Neural cell (in vitro differentiated cells): ENCODE data around the gene TFG. TPM values are rescaled to one million over a fixed set of nuclear protein-coding genes. Genes with fewer than 3 reads are reported as not detected.

Source experiments
- H2AFZ ChIP-seq: fragments of 200-600, 300-800 bp; sonication (generic), shearing (Covaris generic); 2 replicates; pipeline ENCODE4 v1.6.0; 2014; ENCODE audit warnings: low read depth, mild to moderate bottlenecking, antibody characterized with exemption, low read length, moderate library complexity
- H3F3A ChIP-seq: fragments of 200-600 bp; shearing (Covaris generic); 2 replicates; pipeline ENCODE4 v1.6.1; 2016; ENCODE audit warnings: mild to moderate bottlenecking, moderate library complexity, mixed read lengths, antibody characterized with exemption, low read length; ENCODE audit not compliant: insufficient read depth, poor library complexity, severe bottlenecking
- H3K27ac ChIP-seq: fragments of 200-600, 300-800 bp; sonication (generic), shearing (Covaris generic); 2 replicates; pipeline ENCODE4 v1.5.1; 2014; ENCODE audit warnings: mild to moderate bottlenecking, low read length, moderate library complexity
- H3K27me3 ChIP-seq: fragments of 300-800, 200-600 bp; sonication (generic), shearing (Covaris generic); 2 replicates; pipeline ENCODE4 v1.6.0; 2014; ENCODE audit warnings: mild to moderate bottlenecking, low read depth, low read length, moderate library complexity; ENCODE audit not compliant: insufficient read depth
- H3K36me3 ChIP-seq: fragments of 300-800, 200-600 bp; sonication (generic), shearing (Covaris generic); 2 replicates; pipeline ENCODE4 v1.5.1; 2014; ENCODE audit warnings: mild to moderate bottlenecking, antibody characterized with exemption, low read length, moderate library complexity; ENCODE audit not compliant: insufficient read depth
- H3K4me2 ChIP-seq: fragments of 300-800, 200-600 bp; sonication (generic), shearing (Covaris generic); 2 replicates; pipeline ENCODE4 v1.6.0; 2014; ENCODE audit warnings: mild to moderate bottlenecking, low read length
- H3K4me3 ChIP-seq: fragments of 300-800, 200-600 bp; sonication (generic), shearing (Covaris generic); 2 replicates; pipeline ENCODE4 v1.5.1; 2014; ENCODE audit warnings: mild to moderate bottlenecking, low read length, moderate library complexity
- H3K79me2 ChIP-seq: fragments of 200-600 bp; shearing (Covaris generic); replicated peaks from 2 replicates; pipeline ENCODE4 v1.6.0; 2014; ENCODE audit warnings: mild to moderate bottlenecking, low read length, moderate library complexity; ENCODE audit not compliant: insufficient read depth
- H3K9ac ChIP-seq: fragments of 300-800, 200-600 bp; sonication (generic), shearing (Covaris generic); 2 replicates; pipeline ENCODE4 v1.6.1; 2016; ENCODE audit warnings: mild to moderate bottlenecking, low read length, mixed read lengths
- H3K9me2 ChIP-seq: fragments of 200-600 bp; shearing (Covaris generic); 2 replicates; pipeline ENCODE4 v1.6.1; 2016; ENCODE audit warnings: mild to moderate bottlenecking, low read length, mixed read lengths; ENCODE audit not compliant: insufficient read depth
- H3K9me3 ChIP-seq: fragments of 200-600, 300-800 bp; sonication (generic), shearing (Covaris generic); 2 replicates; pipeline ENCODE4 v1.6.1; 2016; ENCODE audit warnings: mild to moderate bottlenecking, mixed run types, low read length, moderate library complexity, mixed read lengths
- H4K20me1 ChIP-seq: fragments of 200-600 bp; shearing (Covaris generic); 2 replicates; pipeline ENCODE4 v1.6.1; 2016; ENCODE audit warnings: mild to moderate bottlenecking, mixed run types; ENCODE audit not compliant: insufficient read depth
- EP300 ChIP-seq: fragments of 450-650 bp; conservative IDR thresholded peaks from 2 replicates; pipeline ENCODE4 v1.6.1; 2014; ENCODE audit warnings: antibody characterized with exemption, mild to moderate bottlenecking, moderate library complexity; ENCODE audit not compliant: poor library complexity, severe bottlenecking
- EZH2 ChIP-seq: fragments of 200-600, 300-800 bp; shearing (Covaris generic), sonication (generic); IDR thresholded peaks from 2 replicates; pipeline ENCODE4 v1.6.1; 2014; ENCODE audit warnings: antibody characterized with exemption, low read length, borderline replicate concordance, mild to moderate bottlenecking; ENCODE audit not compliant: insufficient read depth, poor library complexity, severe bottlenecking
- MXI1 ChIP-seq: fragments of 450-650 bp; conservative IDR thresholded peaks from 2 replicates; pipeline ENCODE4 v1.6.1; 2014; ENCODE audit warnings: antibody characterized with exemption, mild to moderate bottlenecking; ENCODE audit not compliant: poor library complexity, severe bottlenecking
- POLR2AphosphoS5 ChIP-seq: IDR thresholded peaks from 2 replicates; pipeline ENCODE4 v1.6.1; 2012
- RAD21 ChIP-seq: fragments of 450-650 bp; conservative IDR thresholded peaks from 2 replicates; pipeline ENCODE4 v1.6.1; 2014; ENCODE audit warnings: antibody characterized with exemption, mild to moderate bottlenecking, moderate library complexity
- SMC3 ChIP-seq: fragments of 450-650 bp; conservative IDR thresholded peaks from 2 replicates; pipeline ENCODE4 v1.6.1; 2014; ENCODE audit warnings: antibody characterized with exemption, mild to moderate bottlenecking, moderate library complexity; ENCODE audit not compliant: poor library complexity
- TAF1 ChIP-seq: IDR thresholded peaks from 2 replicates; pipeline ENCODE4 v1.6.1; 2012; ENCODE audit warnings: low read depth
- polyA plus RNA-seq: library from polyadenylated mRNA; depleted of rRNA; stranded (reverse); fragments of >200 nt; gene quantifications from 2 replicates; pipeline ENCODE4 v1.2.3, GENCODE V29; 2014
- TF ChIP-seq, protein P1 (sequence below): IDR thresholded peaks from 2 replicates; pipeline ENCODE4 v1.6.1; 2012; ENCODE audit warnings: borderline replicate concordance
- TF ChIP-seq, protein P2 (sequence below): fragments of 450-650 bp; IDR thresholded peaks from 2 replicates; pipeline ENCODE4 v1.5.1; 2014; ENCODE audit warnings: antibody characterized with exemption, mild to moderate bottlenecking, moderate library complexity; ENCODE audit not compliant: poor library complexity, severe bottlenecking

The TFG gene
- polyA plus RNA-seq, 1 donor from 2014 or later, result 64.6 TPM

DNA sequence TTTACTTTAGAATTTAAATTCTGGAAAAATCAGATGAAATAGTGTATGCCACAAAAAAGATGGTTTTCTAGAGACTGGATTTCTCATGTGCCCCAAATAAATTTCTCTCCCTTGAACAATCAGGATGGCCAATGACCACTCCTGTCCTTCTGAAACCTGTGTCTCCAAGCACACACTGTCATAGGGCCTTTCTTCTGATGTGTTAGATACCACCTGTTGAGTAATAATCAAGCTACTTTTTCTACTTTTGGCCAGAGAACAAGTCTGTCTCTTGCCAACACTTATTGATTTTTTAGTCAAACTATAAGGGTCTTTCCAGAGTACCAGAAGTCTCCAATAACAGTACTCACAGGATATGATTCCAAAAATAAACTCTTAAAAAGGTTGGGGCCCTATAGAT is 16.1 kb upstream of the TFG start:
- H3K27me3 ChIP-seq, result no peaks in the 10 kb centered on the region
- no peaks in the 10 kb centered on the region for H4K20me1 ChIP-seq
- TF ChIP-seq RAD21 (no peak), POLR2AphosphoS5 (no peak), SMC3 (no peak), EP300 (no peak)
- TF ChIP-seq, protein P1, sequence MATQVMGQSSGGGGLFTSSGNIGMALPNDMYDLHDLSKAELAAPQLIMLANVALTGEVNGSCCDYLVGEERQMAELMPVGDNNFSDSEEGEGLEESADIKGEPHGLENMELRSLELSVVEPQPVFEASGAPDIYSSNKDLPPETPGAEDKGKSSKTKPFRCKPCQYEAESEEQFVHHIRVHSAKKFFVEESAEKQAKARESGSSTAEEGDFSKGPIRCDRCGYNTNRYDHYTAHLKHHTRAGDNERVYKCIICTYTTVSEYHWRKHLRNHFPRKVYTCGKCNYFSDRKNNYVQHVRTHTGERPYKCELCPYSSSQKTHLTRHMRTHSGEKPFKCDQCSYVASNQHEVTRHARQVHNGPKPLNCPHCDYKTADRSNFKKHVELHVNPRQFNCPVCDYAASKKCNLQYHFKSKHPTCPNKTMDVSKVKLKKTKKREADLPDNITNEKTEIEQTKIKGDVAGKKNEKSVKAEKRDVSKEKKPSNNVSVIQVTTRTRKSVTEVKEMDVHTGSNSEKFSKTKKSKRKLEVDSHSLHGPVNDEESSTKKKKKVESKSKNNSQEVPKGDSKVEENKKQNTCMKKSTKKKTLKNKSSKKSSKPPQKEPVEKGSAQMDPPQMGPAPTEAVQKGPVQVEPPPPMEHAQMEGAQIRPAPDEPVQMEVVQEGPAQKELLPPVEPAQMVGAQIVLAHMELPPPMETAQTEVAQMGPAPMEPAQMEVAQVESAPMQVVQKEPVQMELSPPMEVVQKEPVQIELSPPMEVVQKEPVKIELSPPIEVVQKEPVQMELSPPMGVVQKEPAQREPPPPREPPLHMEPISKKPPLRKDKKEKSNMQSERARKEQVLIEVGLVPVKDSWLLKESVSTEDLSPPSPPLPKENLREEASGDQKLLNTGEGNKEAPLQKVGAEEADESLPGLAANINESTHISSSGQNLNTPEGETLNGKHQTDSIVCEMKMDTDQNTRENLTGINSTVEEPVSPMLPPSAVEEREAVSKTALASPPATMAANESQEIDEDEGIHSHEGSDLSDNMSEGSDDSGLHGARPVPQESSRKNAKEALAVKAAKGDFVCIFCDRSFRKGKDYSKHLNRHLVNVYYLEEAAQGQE, result no peak
- TF ChIP-seq, protein P2, sequence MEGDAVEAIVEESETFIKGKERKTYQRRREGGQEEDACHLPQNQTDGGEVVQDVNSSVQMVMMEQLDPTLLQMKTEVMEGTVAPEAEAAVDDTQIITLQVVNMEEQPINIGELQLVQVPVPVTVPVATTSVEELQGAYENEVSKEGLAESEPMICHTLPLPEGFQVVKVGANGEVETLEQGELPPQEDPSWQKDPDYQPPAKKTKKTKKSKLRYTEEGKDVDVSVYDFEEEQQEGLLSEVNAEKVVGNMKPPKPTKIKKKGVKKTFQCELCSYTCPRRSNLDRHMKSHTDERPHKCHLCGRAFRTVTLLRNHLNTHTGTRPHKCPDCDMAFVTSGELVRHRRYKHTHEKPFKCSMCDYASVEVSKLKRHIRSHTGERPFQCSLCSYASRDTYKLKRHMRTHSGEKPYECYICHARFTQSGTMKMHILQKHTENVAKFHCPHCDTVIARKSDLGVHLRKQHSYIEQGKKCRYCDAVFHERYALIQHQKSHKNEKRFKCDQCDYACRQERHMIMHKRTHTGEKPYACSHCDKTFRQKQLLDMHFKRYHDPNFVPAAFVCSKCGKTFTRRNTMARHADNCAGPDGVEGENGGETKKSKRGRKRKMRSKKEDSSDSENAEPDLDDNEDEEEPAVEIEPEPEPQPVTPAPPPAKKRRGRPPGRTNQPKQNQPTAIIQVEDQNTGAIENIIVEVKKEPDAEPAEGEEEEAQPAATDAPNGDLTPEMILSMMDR, result no peak
- H3K9me2 ChIP-seq, result no peaks in the 10 kb centered on the region
- no peak overlapping the region for H3K27ac ChIP-seq
- H3K9me3 ChIP-seq, result no peaks in the 10 kb centered on the region
- H3K9ac ChIP-seq, result no peak overlapping the region
- H3K79me2 ChIP-seq, result no peaks in the 10 kb centered on the region
- no peaks in the 10 kb centered on the region for H3K36me3 ChIP-seq
- no peak overlapping the region for H2AFZ ChIP-seq
- no peak overlapping the region for H3K4me3 ChIP-seq
- no peaks in the 10 kb centered on the region for H3F3A ChIP-seq
- no peak overlapping the region for H3K4me2 ChIP-seq

DNA sequence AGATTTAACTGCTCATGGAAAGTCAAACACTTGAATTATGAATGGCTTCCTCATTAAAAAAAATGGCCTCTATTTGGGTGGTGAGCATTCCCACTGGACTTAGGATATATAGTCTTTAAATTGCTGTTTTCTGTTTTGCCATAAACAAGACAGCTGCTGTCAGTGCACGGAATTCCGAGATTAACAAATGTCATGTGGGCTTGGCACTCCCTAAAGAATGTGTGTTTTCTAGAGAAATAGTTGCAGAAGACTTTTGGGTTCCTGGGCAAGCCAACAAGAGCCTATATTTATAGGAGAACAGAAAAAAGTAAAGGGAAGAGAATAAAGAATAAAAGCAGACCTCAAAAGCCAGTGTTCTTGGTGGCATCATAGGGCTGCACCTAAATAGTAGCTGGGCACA is 13.6 kb upstream of the TFG start:
- H3K27ac ChIP-seq, result no peak overlapping the region
- TF ChIP-seq MXI1, result no peak
- TF ChIP-seq, protein P1, result no peak
- TF ChIP-seq SMC3, result no peak
- no peak for TF ChIP-seq EZH2
- TF ChIP-seq EP300, result no peak
- TF ChIP-seq RAD21, result no peak
- TF ChIP-seq, protein P2, result no peak
- no peak for TF ChIP-seq TAF1
- TF ChIP-seq POLR2AphosphoS5, result no peak
- no peaks in the 10 kb centered on the region for H3K9me2 ChIP-seq
- no peaks in the 10 kb centered on the region for H4K20me1 ChIP-seq
- no peaks in the 10 kb centered on the region for H3F3A ChIP-seq
- no peaks in the 10 kb centered on the region for H3K79me2 ChIP-seq
- H3K27me3 ChIP-seq, result no peaks in the 10 kb centered on the region
- no peaks in the 10 kb centered on the region for H3K9me3 ChIP-seq
- no peak overlapping the region for H3K9ac ChIP-seq
- no peak overlapping the region for H3K4me3 ChIP-seq
- no peaks in the 10 kb centered on the region for H3K36me3 ChIP-seq
- H2AFZ ChIP-seq, result no peak overlapping the region
- no peak overlapping the region for H3K4me2 ChIP-seq
